Suppressor macrophage treated with lipopolysaccharide for 4 hours (primary cell): ENCODE measurements around the gene STXBP6.
A peak's percentile ranks its signal among the peaks of the same experiment; 100 is the strongest.
"Not testable (repeated sequence)": the region's sequence is repeated elsewhere in the genome, so short reads cannot be mapped to it uniquely, and the experiment has no call there.

ENCODE experiments used
- DNase-seq: peaks from one replicate; pipeline ENCODE4 v3.0.0-alpha.2; 2020

STXBP6 gene

GRCh38 chr14:24850072-24850471 lies 199.9 kb downstream of the STXBP6 start:
- DNase-seq = no peak

GRCh38 chr14:24849471-24849870 lies 200.5 kb downstream of the STXBP6 start:
- no peak for DNase-seq

- no peak for DNase-seq
Observed at GRCh38 chr14:24848102-24848790, 201.7 kb downstream of the STXBP6 start.

GRCh38 chr14:24847568-24848095 lies 202.3 kb downstream of the STXBP6 start:
- no peak for DNase-seq

GRCh38 chr14:24846261-24846660 lies 203.7 kb downstream of the STXBP6 start:
- no peak for DNase-seq

GRCh38 chr14:24845851-24846250 lies 204.1 kb downstream of the STXBP6 start:
- DNase-seq = no peak

- DNase-seq = no peak
Observed at GRCh38 chr14:24844011-24844410, 205.9 kb downstream of the STXBP6 start.

- DNase-seq = peak; percentile 17
Observed at GRCh38 chr14:24843494-24843893, 206.5 kb downstream of the STXBP6 start.

- no peak for DNase-seq
Observed at GRCh38 chr14:24840204-24840893, 209.6 kb downstream of the STXBP6 start.

GRCh38 chr14:24839617-24840203 lies 210.2 kb downstream of the STXBP6 start:
- no peak for DNase-seq

- no peak for DNase-seq
Observed at GRCh38 chr14:24838945-24839616, 210.9 kb downstream of the STXBP6 start.

GRCh38 chr14:24837280-24838046 lies 212.5 kb downstream of the STXBP6 start:
- DNase-seq = no peak

GRCh38 chr14:24836324-24836723 lies 213.6 kb downstream of the STXBP6 start:
- not testable (repeated sequence) for DNase-seq

GRCh38 chr14:24834956-24835355 lies 215.0 kb downstream of the STXBP6 start:
- no peak for DNase-seq

GRCh38 chr14:24833385-24833784 lies 216.6 kb downstream of the STXBP6 start:
- no peak for DNase-seq

GRCh38 chr14:24831677-24832076 lies 218.3 kb downstream of the STXBP6 start:
- no peak for DNase-seq

- DNase-seq = no peak
Observed at GRCh38 chr14:24829862-24830261, 220.1 kb downstream of the STXBP6 start.

GRCh38 chr14:24828486-24828885 lies 221.5 kb downstream of the STXBP6 start:
- DNase-seq = no peak

- no peak for DNase-seq
Observed at GRCh38 chr14:24826390-24826789, 223.6 kb downstream of the STXBP6 start.

- DNase-seq = no peak
Observed at GRCh38 chr14:24820616-24821015, 229.3 kb downstream of the STXBP6 start.

- DNase-seq = no peak
Observed at GRCh38 chr14:24818823-24819341, 231.1 kb downstream of the STXBP6 start.
